Body of pancreas (tissue), 4 donors: Measurements from ENCODE around the gene SDHAF2. TPM values are rescaled to one million over a fixed set of nuclear protein-coding genes. Genes with fewer than 3 reads are reported as not detected.
"Not testable (repeated sequence)": the region's sequence is repeated elsewhere in the genome, so short reads cannot be mapped to it uniquely, and the experiment has no call there.

Experiments used
- ATAC-seq: fragments of 150-250 bp; one replicate; pipeline ENCODE4 v1.9.1; 2016
- DNase-seq, 4 donors: peaks; one replicate each; pipeline ENCODE4 v3.0.0-alpha.2; 2019
- H3K27ac ChIP-seq, 4 donors: fragments of 200-600 bp; sonication (generic); 1 replicate in 3 of 4; 2 replicates in 1 of 4; pipeline versions ENCODE4 v1.5.1 to v1.6.1; 2016 to 2019; ENCODE audit warnings: mild to moderate bottlenecking in 1 of 4, mixed read lengths in 1 of 4, moderate library complexity in 1 of 4
- H3K27me3 ChIP-seq, 2 donors: fragments of 200-600 bp; sonication (generic); one replicate each; pipeline ENCODE4 v1.6.0; 2016; ENCODE audit warnings: mild to moderate bottlenecking in 1 of 2
- H3K36me3 ChIP-seq, 2 donors: fragments of 200-600 bp; sonication (generic); replicated peaks in 1 of 2; 2 replicates each; pipeline ENCODE4 v1.5.1; 2016; ENCODE audit warnings: low read depth in 2 of 2; ENCODE audit not compliant: insufficient read depth in 1 of 2
- H3K4me1 ChIP-seq: fragments of 200-600 bp; sonication (generic); one replicate; pipeline ENCODE4 v1.6.0; 2016
- H3K4me3 ChIP-seq, 2 donors: fragments of 200-600 bp; sonication (generic); 1 replicate in 1 of 2; 2 replicates in 1 of 2; pipeline ENCODE4 v1.5.1; 2016 to 2019
- H3K9me3 ChIP-seq, 3 donors: fragments of 200-600 bp; sonication (generic); 1 replicate in 2 of 3; 2 replicates in 1 of 3; pipeline ENCODE4 v1.5.1; 2016
- CTCF ChIP-seq, 7 experiments: fragments of 450-650 bp in 4 of 7; fragments of 200-600 bp in 3 of 7; sonication (generic) in 3 of 7; IDR thresholded peaks; one replicate each; pipeline ENCODE4 v1.5.1; 2016 to 2019; ENCODE audit warnings: antibody characterized with exemption in 7 of 7
- POLR2A ChIP-seq, 3 donors: fragments of 450-650 bp; IDR thresholded peaks; one replicate each; pipeline ENCODE4 v1.6.1; 2016; ENCODE audit warnings: antibody characterized with exemption in 3 of 3, mild to moderate bottlenecking in 2 of 3
- WGBS, 2 donors: methylation state at CpG; one replicate each; pipeline ENCODE4 v1.1.5; 2017; 5-methylcytosine and 5-hydroxymethylcytosine counted together
- intact Hi-C: fragments of 100-400 bp; cut with DNase I; formaldehyde crosslinking; loops from one replicate; pipeline ENCODE4 v1.15.1; 2023
- total RNA-seq, 2 donors: library from RNA; depleted of rRNA; stranded (reverse); fragments of >200 nt; gene quantifications; one replicate each; pipeline ENCODE4 v1.1.0, GENCODE V29; 2016

SDHAF2 gene
- total RNA-seq, 2 donors from 2014 or later = 25.2 to 28.0 TPM

- TF ChIP-seq CTCF (IDR thresholded peaks at IDR 0.05) (no peak), POLR2A (IDR thresholded peaks at IDR 0.05) (no peak)
- WGBS, 2 donors = 88 to 93% methylated on average over 1 of the region's 1 CpG
- Histone ChIP-seq H3K4me3 (no peak overlapping the region), H3K36me3 (no peaks in the 10 kb centered on the region), H3K4me1 (no peaks in the 10 kb centered on the region), H3K27ac (no peak overlapping the region), H3K9me3 (no peaks in the 10 kb centered on the region), H3K27me3 (peaks cover 0 to 4% of the 10 kb centered on the region in 2 donors)
- ATAC-seq (no peak), DNase-seq (no peak)
- intact Hi-C loops = loop anchor here (5.0 kb wide), 2 partner anchors 42 to 162 kb away; no protein-coding TSS in a partner anchor
Measured at GRCh38 chr11:61475433-61475832, 45.5 kb downstream of the SDHAF2 start.

- intact Hi-C loops = loop anchor here (5.0 kb wide), 2 partner anchors 41 to 161 kb away; no protein-coding TSS in a partner anchor
- Histone ChIP-seq H3K36me3 (no peaks in the 10 kb centered on the region), H3K9me3 (no peaks in the 10 kb centered on the region), H3K4me1 (no peaks in the 10 kb centered on the region), H3K27ac (no peak overlapping the region), H3K27me3 (peaks cover 0 to 4% of the 10 kb centered on the region in 2 donors), H3K4me3 (no peak overlapping the region)
- no peak for TF ChIP-seq CTCF (IDR thresholded peaks at IDR 0.05)
- no peak for TF ChIP-seq POLR2A (IDR thresholded peaks at IDR 0.05)
- DNase-seq (no peak), ATAC-seq (no peak)
- 57 to 80% methylated on average over 1 to 3 of the region's 3 CpGs for WGBS, 2 donors
Measured at GRCh38 chr11:61476371-61476770, 46.4 kb downstream of the SDHAF2 start.

GRCh38 chr11:61477126-61477525 lies 47.2 kb downstream of the SDHAF2 start:
- no peak overlapping the region for H3K4me3 ChIP-seq
- TF ChIP-seq CTCF (IDR thresholded peaks at IDR 0.05) = no peak
- no peak for TF ChIP-seq POLR2A (IDR thresholded peaks at IDR 0.05)
- no peaks in the 10 kb centered on the region for H3K4me1 ChIP-seq
- no peaks in the 10 kb centered on the region for H3K9me3 ChIP-seq
- intact Hi-C loops = loop anchor here (5.0 kb wide), 2 partner anchors 40 to 160 kb away; no protein-coding TSS in a partner anchor
- 50 to 51% methylated on average over 8 of the region's 8 CpGs for WGBS, 2 donors
- no peaks in the 10 kb centered on the region for H3K36me3 ChIP-seq
- no peak overlapping the region for H3K27ac ChIP-seq
- DNase-seq (no peak), ATAC-seq (no peak)
- peaks cover 0 to 4% of the 10 kb centered on the region in 2 donors for H3K27me3 ChIP-seq

- Histone ChIP-seq H3K27me3 (peaks cover 0 to 4% of the 10 kb centered on the region in 2 donors), H3K4me1 (no peaks in the 10 kb centered on the region), H3K9me3 (no peaks in the 10 kb centered on the region), H3K4me3 (no peak overlapping the region), H3K27ac (no peak overlapping the region), H3K36me3 (no peaks in the 10 kb centered on the region)
- 3 to 4% methylated on average over 5 to 18 of the region's 18 CpGs for WGBS, 2 donors
- TF ChIP-seq CTCF (IDR thresholded peaks at IDR 0.05) (peak; percentile 77 to 95 (median 86)), POLR2A (IDR thresholded peaks at IDR 0.05) (no peak)
- no peak for ATAC-seq
- DNase-seq = peak; percentile 37 to 60 (median 46)
- intact Hi-C loops = loop anchor here (5.0 kb wide), 2 partner anchors 40 to 160 kb away; no protein-coding TSS in a partner anchor
Measured at GRCh38 chr11:61477727-61478148, 47.8 kb downstream of the SDHAF2 start.

- not testable (repeated sequence) for H3K36me3 ChIP-seq, H3K4me3 ChIP-seq, H3K4me1 ChIP-seq, DNase-seq, H3K27ac ChIP-seq, H3K27me3 ChIP-seq, H3K9me3 ChIP-seq, ATAC-seq
- WGBS, 2 donors = 91 to 93% methylated on average over 11 of the region's 11 CpGs
- intact Hi-C loops = loop anchor here (5.0 kb wide), 2 partner anchors 38 to 158 kb away; no protein-coding TSS in a partner anchor
Measured at GRCh38 chr11:61479360-61480058, 49.6 kb downstream of the SDHAF2 start.
